Neural cell (in vitro differentiated cells): ENCODE data around the gene OR7G2. TPM values are rescaled to one million over a fixed set of nuclear protein-coding genes. Genes with fewer than 3 reads are reported as not detected.

Experiments used
- H2AFZ ChIP-seq: fragments of 200-600, 300-800 bp; sonication (generic), shearing (Covaris generic); 2 replicates; pipeline ENCODE4 v1.6.0; 2014; ENCODE audit warnings: low read depth, mild to moderate bottlenecking, antibody characterized with exemption, low read length, moderate library complexity
- H3F3A ChIP-seq: fragments of 200-600 bp; shearing (Covaris generic); 2 replicates; pipeline ENCODE4 v1.6.1; 2016; ENCODE audit warnings: mild to moderate bottlenecking, moderate library complexity, mixed read lengths, antibody characterized with exemption, low read length; ENCODE audit not compliant: insufficient read depth, poor library complexity, severe bottlenecking
- H3K27ac ChIP-seq: fragments of 200-600, 300-800 bp; sonication (generic), shearing (Covaris generic); 2 replicates; pipeline ENCODE4 v1.5.1; 2014; ENCODE audit warnings: mild to moderate bottlenecking, low read length, moderate library complexity
- H3K27me3 ChIP-seq: fragments of 300-800, 200-600 bp; sonication (generic), shearing (Covaris generic); 2 replicates; pipeline ENCODE4 v1.6.0; 2014; ENCODE audit warnings: mild to moderate bottlenecking, low read depth, low read length, moderate library complexity; ENCODE audit not compliant: insufficient read depth
- H3K36me3 ChIP-seq: fragments of 300-800, 200-600 bp; sonication (generic), shearing (Covaris generic); 2 replicates; pipeline ENCODE4 v1.5.1; 2014; ENCODE audit warnings: mild to moderate bottlenecking, antibody characterized with exemption, low read length, moderate library complexity; ENCODE audit not compliant: insufficient read depth
- H3K4me2 ChIP-seq: fragments of 300-800, 200-600 bp; sonication (generic), shearing (Covaris generic); 2 replicates; pipeline ENCODE4 v1.6.0; 2014; ENCODE audit warnings: mild to moderate bottlenecking, low read length
- H3K4me3 ChIP-seq: fragments of 300-800, 200-600 bp; sonication (generic), shearing (Covaris generic); 2 replicates; pipeline ENCODE4 v1.5.1; 2014; ENCODE audit warnings: mild to moderate bottlenecking, low read length, moderate library complexity
- H3K79me2 ChIP-seq: fragments of 200-600 bp; shearing (Covaris generic); replicated peaks from 2 replicates; pipeline ENCODE4 v1.6.0; 2014; ENCODE audit warnings: mild to moderate bottlenecking, low read length, moderate library complexity; ENCODE audit not compliant: insufficient read depth
- H3K9ac ChIP-seq: fragments of 300-800, 200-600 bp; sonication (generic), shearing (Covaris generic); 2 replicates; pipeline ENCODE4 v1.6.1; 2016; ENCODE audit warnings: mild to moderate bottlenecking, low read length, mixed read lengths
- H3K9me2 ChIP-seq: fragments of 200-600 bp; shearing (Covaris generic); 2 replicates; pipeline ENCODE4 v1.6.1; 2016; ENCODE audit warnings: mild to moderate bottlenecking, low read length, mixed read lengths; ENCODE audit not compliant: insufficient read depth
- H3K9me3 ChIP-seq: fragments of 200-600, 300-800 bp; sonication (generic), shearing (Covaris generic); 2 replicates; pipeline ENCODE4 v1.6.1; 2016; ENCODE audit warnings: mild to moderate bottlenecking, mixed run types, low read length, moderate library complexity, mixed read lengths
- H4K20me1 ChIP-seq: fragments of 200-600 bp; shearing (Covaris generic); 2 replicates; pipeline ENCODE4 v1.6.1; 2016; ENCODE audit warnings: mild to moderate bottlenecking, mixed run types; ENCODE audit not compliant: insufficient read depth
- EP300 ChIP-seq: fragments of 450-650 bp; conservative IDR thresholded peaks from 2 replicates; pipeline ENCODE4 v1.6.1; 2014; ENCODE audit warnings: antibody characterized with exemption, mild to moderate bottlenecking, moderate library complexity; ENCODE audit not compliant: poor library complexity, severe bottlenecking
- EZH2 ChIP-seq: fragments of 200-600, 300-800 bp; shearing (Covaris generic), sonication (generic); IDR thresholded peaks from 2 replicates; pipeline ENCODE4 v1.6.1; 2014; ENCODE audit warnings: antibody characterized with exemption, low read length, borderline replicate concordance, mild to moderate bottlenecking; ENCODE audit not compliant: insufficient read depth, poor library complexity, severe bottlenecking
- MXI1 ChIP-seq: fragments of 450-650 bp; conservative IDR thresholded peaks from 2 replicates; pipeline ENCODE4 v1.6.1; 2014; ENCODE audit warnings: antibody characterized with exemption, mild to moderate bottlenecking; ENCODE audit not compliant: poor library complexity, severe bottlenecking
- POLR2AphosphoS5 ChIP-seq: IDR thresholded peaks from 2 replicates; pipeline ENCODE4 v1.6.1; 2012
- RAD21 ChIP-seq: fragments of 450-650 bp; conservative IDR thresholded peaks from 2 replicates; pipeline ENCODE4 v1.6.1; 2014; ENCODE audit warnings: antibody characterized with exemption, mild to moderate bottlenecking, moderate library complexity
- SMC3 ChIP-seq: fragments of 450-650 bp; conservative IDR thresholded peaks from 2 replicates; pipeline ENCODE4 v1.6.1; 2014; ENCODE audit warnings: antibody characterized with exemption, mild to moderate bottlenecking, moderate library complexity; ENCODE audit not compliant: poor library complexity
- TAF1 ChIP-seq: IDR thresholded peaks from 2 replicates; pipeline ENCODE4 v1.6.1; 2012; ENCODE audit warnings: low read depth
- polyA plus RNA-seq: library from polyadenylated mRNA; depleted of rRNA; stranded (reverse); fragments of >200 nt; gene quantifications from 2 replicates; pipeline ENCODE4 v1.2.3, GENCODE V29; 2014
- TF ChIP-seq, protein P1 (sequence below): fragments of 450-650 bp; IDR thresholded peaks from 2 replicates; pipeline ENCODE4 v1.5.1; 2014; ENCODE audit warnings: antibody characterized with exemption, mild to moderate bottlenecking, moderate library complexity; ENCODE audit not compliant: poor library complexity, severe bottlenecking
- TF ChIP-seq, protein P2 (sequence below): IDR thresholded peaks from 2 replicates; pipeline ENCODE4 v1.6.1; 2012; ENCODE audit warnings: borderline replicate concordance

OR7G2 gene
- polyA plus RNA-seq, 1 donor from 2014 or later = not detected

DNA sequence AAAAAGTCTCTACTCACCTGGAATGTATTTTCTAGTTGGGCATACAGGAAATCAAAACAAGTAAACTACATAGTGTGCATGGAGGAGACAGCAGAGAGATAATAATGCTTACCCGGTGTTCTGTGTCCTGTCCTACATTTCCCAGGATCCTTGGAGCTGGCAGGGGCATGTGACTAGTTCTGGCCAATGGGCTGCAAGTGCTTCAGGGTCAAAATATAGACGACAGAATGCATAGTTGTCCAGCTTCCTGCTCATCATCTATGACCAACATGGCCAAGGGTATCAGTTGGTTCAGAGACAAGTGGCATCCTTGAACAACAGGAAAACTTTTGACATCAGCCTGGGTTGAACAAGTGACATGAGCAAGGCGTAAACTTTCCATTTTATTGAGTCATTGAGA is 41.4 kb upstream of the OR7G2 start:
- no peak overlapping the region for H3K9ac ChIP-seq
- H3K9me2 ChIP-seq = no peaks in the 10 kb centered on the region
- H3K79me2 ChIP-seq = peaks cover 72% of the 10 kb centered on the region
- no peak overlapping the region for H3K27ac ChIP-seq
- H3F3A ChIP-seq = no peaks in the 10 kb centered on the region
- no peak overlapping the region for H3K4me2 ChIP-seq
- H3K4me3 ChIP-seq = no peak overlapping the region
- H3K27me3 ChIP-seq = no peaks in the 10 kb centered on the region
- no peak overlapping the region for H2AFZ ChIP-seq
- TF ChIP-seq, protein P1, sequence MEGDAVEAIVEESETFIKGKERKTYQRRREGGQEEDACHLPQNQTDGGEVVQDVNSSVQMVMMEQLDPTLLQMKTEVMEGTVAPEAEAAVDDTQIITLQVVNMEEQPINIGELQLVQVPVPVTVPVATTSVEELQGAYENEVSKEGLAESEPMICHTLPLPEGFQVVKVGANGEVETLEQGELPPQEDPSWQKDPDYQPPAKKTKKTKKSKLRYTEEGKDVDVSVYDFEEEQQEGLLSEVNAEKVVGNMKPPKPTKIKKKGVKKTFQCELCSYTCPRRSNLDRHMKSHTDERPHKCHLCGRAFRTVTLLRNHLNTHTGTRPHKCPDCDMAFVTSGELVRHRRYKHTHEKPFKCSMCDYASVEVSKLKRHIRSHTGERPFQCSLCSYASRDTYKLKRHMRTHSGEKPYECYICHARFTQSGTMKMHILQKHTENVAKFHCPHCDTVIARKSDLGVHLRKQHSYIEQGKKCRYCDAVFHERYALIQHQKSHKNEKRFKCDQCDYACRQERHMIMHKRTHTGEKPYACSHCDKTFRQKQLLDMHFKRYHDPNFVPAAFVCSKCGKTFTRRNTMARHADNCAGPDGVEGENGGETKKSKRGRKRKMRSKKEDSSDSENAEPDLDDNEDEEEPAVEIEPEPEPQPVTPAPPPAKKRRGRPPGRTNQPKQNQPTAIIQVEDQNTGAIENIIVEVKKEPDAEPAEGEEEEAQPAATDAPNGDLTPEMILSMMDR = no peak
- TF ChIP-seq POLR2AphosphoS5 = no peak
- no peak for TF ChIP-seq TAF1
- H3K9me3 ChIP-seq = peaks cover 30% of the 10 kb centered on the region
- no peaks in the 10 kb centered on the region for H4K20me1 ChIP-seq
- H3K36me3 ChIP-seq = peaks cover 12% of the 10 kb centered on the region

DNA sequence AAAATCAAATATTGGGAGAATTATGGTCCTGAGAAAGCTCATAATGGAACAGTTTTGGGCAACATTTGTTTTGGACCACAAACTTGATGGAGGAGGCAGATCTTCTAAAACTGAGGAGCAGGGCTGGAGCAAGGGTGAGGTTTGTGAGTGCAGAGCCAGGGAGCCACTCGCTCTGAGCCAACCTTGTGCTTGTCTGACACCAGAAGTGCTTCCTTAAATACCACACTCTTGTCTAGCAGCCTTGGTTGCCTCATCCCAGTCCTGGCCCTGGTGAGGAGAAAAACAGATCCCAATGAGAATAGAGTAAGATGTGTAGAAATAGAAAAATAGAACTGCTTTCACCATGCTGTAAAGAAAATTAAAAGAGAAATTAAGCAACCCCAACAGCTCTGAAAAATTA is 39.6 kb upstream of the OR7G2 start:
- H3K27ac ChIP-seq = no peak overlapping the region
- H4K20me1 ChIP-seq = no peaks in the 10 kb centered on the region
- H3K79me2 ChIP-seq = peaks cover 77% of the 10 kb centered on the region
- peaks cover 15% of the 10 kb centered on the region for H3K9me3 ChIP-seq
- TF ChIP-seq POLR2AphosphoS5 = no peak
- TF ChIP-seq EZH2 = no peak
- TF ChIP-seq, protein P2, sequence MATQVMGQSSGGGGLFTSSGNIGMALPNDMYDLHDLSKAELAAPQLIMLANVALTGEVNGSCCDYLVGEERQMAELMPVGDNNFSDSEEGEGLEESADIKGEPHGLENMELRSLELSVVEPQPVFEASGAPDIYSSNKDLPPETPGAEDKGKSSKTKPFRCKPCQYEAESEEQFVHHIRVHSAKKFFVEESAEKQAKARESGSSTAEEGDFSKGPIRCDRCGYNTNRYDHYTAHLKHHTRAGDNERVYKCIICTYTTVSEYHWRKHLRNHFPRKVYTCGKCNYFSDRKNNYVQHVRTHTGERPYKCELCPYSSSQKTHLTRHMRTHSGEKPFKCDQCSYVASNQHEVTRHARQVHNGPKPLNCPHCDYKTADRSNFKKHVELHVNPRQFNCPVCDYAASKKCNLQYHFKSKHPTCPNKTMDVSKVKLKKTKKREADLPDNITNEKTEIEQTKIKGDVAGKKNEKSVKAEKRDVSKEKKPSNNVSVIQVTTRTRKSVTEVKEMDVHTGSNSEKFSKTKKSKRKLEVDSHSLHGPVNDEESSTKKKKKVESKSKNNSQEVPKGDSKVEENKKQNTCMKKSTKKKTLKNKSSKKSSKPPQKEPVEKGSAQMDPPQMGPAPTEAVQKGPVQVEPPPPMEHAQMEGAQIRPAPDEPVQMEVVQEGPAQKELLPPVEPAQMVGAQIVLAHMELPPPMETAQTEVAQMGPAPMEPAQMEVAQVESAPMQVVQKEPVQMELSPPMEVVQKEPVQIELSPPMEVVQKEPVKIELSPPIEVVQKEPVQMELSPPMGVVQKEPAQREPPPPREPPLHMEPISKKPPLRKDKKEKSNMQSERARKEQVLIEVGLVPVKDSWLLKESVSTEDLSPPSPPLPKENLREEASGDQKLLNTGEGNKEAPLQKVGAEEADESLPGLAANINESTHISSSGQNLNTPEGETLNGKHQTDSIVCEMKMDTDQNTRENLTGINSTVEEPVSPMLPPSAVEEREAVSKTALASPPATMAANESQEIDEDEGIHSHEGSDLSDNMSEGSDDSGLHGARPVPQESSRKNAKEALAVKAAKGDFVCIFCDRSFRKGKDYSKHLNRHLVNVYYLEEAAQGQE = no peak
- no peak for TF ChIP-seq SMC3
- TF ChIP-seq TAF1 = no peak
- no peak for TF ChIP-seq EP300
- no peak for TF ChIP-seq RAD21
- no peak for TF ChIP-seq MXI1
- TF ChIP-seq, protein P1 = no peak
- no peak overlapping the region for H3K4me2 ChIP-seq
- H3K4me3 ChIP-seq = no peak overlapping the region
- peaks cover 12% of the 10 kb centered on the region for H3K36me3 ChIP-seq
- H3K27me3 ChIP-seq = no peaks in the 10 kb centered on the region
- no peaks in the 10 kb centered on the region for H3F3A ChIP-seq
- no peak overlapping the region for H3K9ac ChIP-seq
- no peak overlapping the region for H2AFZ ChIP-seq
- H3K9me2 ChIP-seq = no peaks in the 10 kb centered on the region
